Measurements from ENCODE around the gene ARL16.

GRCh38 chr17:81691196-81691595, 7.6 kb upstream of the ARL16 start:
- TF ChIP-seq CTCF (IDR thresholded peaks at IDR 0.05) (no peak), POLR2A (IDR thresholded peaks at IDR 0.05) (no peak)

Data from uterus (tissue), 2 donors.